Measurements from ENCODE around the gene CD180.

CD180 gene

GRCh38 chr5:67202828-67203227, 6.2 kb upstream of the CD180 start:
- no peak for DNase-seq
- in situ Hi-C loops (cut with HindIII; ENCODE audit: low pct_ligation_motif_present, low sequenced_read_pairs) = no loop called here
- H3K27ac ChIP-seq = no peak overlapping the region
- no peaks in the 10 kb centered on the region for H3K36me3 ChIP-seq (replicated peaks)
- no peak for TF ChIP-seq CTCF (IDR thresholded peaks at IDR 0.05; ENCODE audit: low read depth, low read length, missing control alignments)
- H3K4me3 ChIP-seq (ENCODE audit: low read depth, low read length) = no peak overlapping the region
- H3K27me3 ChIP-seq (replicated peaks) = no peaks in the 10 kb centered on the region

- DNase-seq = no peak
- no peaks in the 10 kb centered on the region for H3K36me3 ChIP-seq (replicated peaks)
- no peak overlapping the region for H3K4me3 ChIP-seq (ENCODE audit: low read depth, low read length)
- no peak overlapping the region for H3K27ac ChIP-seq
- no peak for TF ChIP-seq CTCF (IDR thresholded peaks at IDR 0.05; ENCODE audit: low read depth, low read length, missing control alignments)
- H3K27me3 ChIP-seq (replicated peaks) = no peaks in the 10 kb centered on the region
- in situ Hi-C loops (cut with HindIII; ENCODE audit: low pct_ligation_motif_present, low sequenced_read_pairs) = no loop called here
These were observed 5.4 kb upstream of the CD180 start for GRCh38 chr5:67201897-67202549.

- in situ Hi-C loops (cut with HindIII; ENCODE audit: low pct_ligation_motif_present, low sequenced_read_pairs) = no loop called here
- Histone ChIP-seq H3K27ac (no peak overlapping the region), H3K27me3 (replicated peaks) (no peaks in the 10 kb centered on the region), H3K36me3 (replicated peaks) (no peaks in the 10 kb centered on the region), H3K4me3 (ENCODE audit: low read depth, low read length) (no peak overlapping the region)
- no peak for TF ChIP-seq CTCF (IDR thresholded peaks at IDR 0.05; ENCODE audit: low read depth, low read length, missing control alignments)
- no peak for DNase-seq
These were observed 4.4 kb upstream of the CD180 start for GRCh38 chr5:67200809-67201562.

- in situ Hi-C loops (cut with HindIII; ENCODE audit: low pct_ligation_motif_present, low sequenced_read_pairs) = no loop called here
- no peaks in the 10 kb centered on the region for H3K36me3 ChIP-seq (replicated peaks)
- TF ChIP-seq CTCF (IDR thresholded peaks at IDR 0.05; ENCODE audit: low read depth, low read length, missing control alignments) = no peak
- no peak overlapping the region for H3K4me3 ChIP-seq (ENCODE audit: low read depth, low read length)
- no peak for DNase-seq
- no peak overlapping the region for H3K27ac ChIP-seq
- H3K27me3 ChIP-seq (replicated peaks) = no peaks in the 10 kb centered on the region
These were observed 3.3 kb upstream of the CD180 start for GRCh38 chr5:67199859-67200258.

GRCh38 chr5:67198917-67199316, 2.3 kb upstream of the CD180 start:
- Histone ChIP-seq H3K27me3 (replicated peaks) (no peaks in the 10 kb centered on the region), H3K36me3 (replicated peaks) (no peaks in the 10 kb centered on the region), H3K4me3 (ENCODE audit: low read depth, low read length) (no peak overlapping the region), H3K27ac (no peak overlapping the region)
- no peak for DNase-seq
- no peak for TF ChIP-seq CTCF (IDR thresholded peaks at IDR 0.05; ENCODE audit: low read depth, low read length, missing control alignments)
- in situ Hi-C loops (cut with HindIII; ENCODE audit: low pct_ligation_motif_present, low sequenced_read_pairs) = no loop called here
